ENCODE results near the gene ENTPD6. TPM values are rescaled to one million over a fixed set of nuclear protein-coding genes. Genes with fewer than 3 reads are reported as not detected.

Gene ENTPD6
- total and polyA plus RNA-seq, 5 donors from 2014 or later: 27.2 to 68.0 (median 30.8) TPM

- ATAC-seq (ENCODE audit: low read depth in 2 of 2) (no peak), DNase-seq (no peak)
- Histone ChIP-seq H3K27ac (ENCODE audit: insufficient read depth, low read length, poor library complexity, severe bottlenecking) (no peak overlapping the region), H3K27me3 (ENCODE audit: control insufficient read depth, insufficient read depth, low read length) (no peaks in the 10 kb centered on the region), H3K4me3 (ENCODE audit: low read depth, low read length) (no peak overlapping the region), H3K9me3 (ENCODE audit: control insufficient read depth in 2 of 2, low read length in 2 of 2) (no peaks in the 10 kb centered on the region), H3K4me1 (ENCODE audit: control insufficient read depth, insufficient read depth, low read length, poor library complexity, severe bottlenecking) (peaks cover 22% of the 10 kb centered on the region), H3K36me3 (ENCODE audit: control insufficient read depth, insufficient read depth, low read length) (no peaks in the 10 kb centered on the region)
- H3K27me3 Mint-ChIP-seq: peaks cover 4% of the 10 kb centered on the region
- peaks cover 20 to 71% (median 53%) of the 10 kb centered on the region in 4 donors for H3K4me1 Mint-ChIP-seq
- peak overlapping the region in 2 of 4 donors; percentile 11 to 70 for H3K4me3 Mint-ChIP-seq
- peak overlapping the region in 2 of 3 donors; percentile 1 to 9 for H3K27ac Mint-ChIP-seq
- H3K9me3 Mint-ChIP-seq: peaks cover 0 to 4% (median 0%) of the 10 kb centered on the region in 7 donors
- H3K36me3 Mint-ChIP-seq: peaks cover 8% of the 10 kb centered on the region
Observed at GRCh38 chr20:25198663-25199383, 3.3 kb downstream of the ENTPD6 start.

- Histone ChIP-seq H3K4me3 (ENCODE audit: low read depth, low read length) (no peak overlapping the region), H3K4me1 (ENCODE audit: control insufficient read depth, insufficient read depth, low read length, poor library complexity, severe bottlenecking) (peaks cover 22% of the 10 kb centered on the region), H3K27me3 (ENCODE audit: control insufficient read depth, insufficient read depth, low read length) (no peaks in the 10 kb centered on the region), H3K27ac (ENCODE audit: insufficient read depth, low read length, poor library complexity, severe bottlenecking) (no peak overlapping the region), H3K9me3 (ENCODE audit: control insufficient read depth in 2 of 2, low read length in 2 of 2) (no peaks in the 10 kb centered on the region), H3K36me3 (ENCODE audit: control insufficient read depth, insufficient read depth, low read length) (peaks cover 2% of the 10 kb centered on the region)
- H3K27ac Mint-ChIP-seq: peak overlapping the region; percentile 1 to 84 (median 9)
- peaks cover 0 to 4% (median 0%) of the 10 kb centered on the region in 7 donors for H3K9me3 Mint-ChIP-seq
- no peak for ATAC-seq (ENCODE audit: low read depth in 2 of 2)
- peak overlapping the region in 2 of 4 donors; percentile 16 to 70 for H3K4me3 Mint-ChIP-seq
- H3K4me1 Mint-ChIP-seq: peaks cover 27 to 75% (median 56%) of the 10 kb centered on the region in 4 donors
- peaks cover 4% of the 10 kb centered on the region for H3K27me3 Mint-ChIP-seq
- H3K36me3 Mint-ChIP-seq: peaks cover 8% of the 10 kb centered on the region
- no peak for DNase-seq
Observed at GRCh38 chr20:25199473-25200260, 4.2 kb downstream of the ENTPD6 start.

GRCh38 chr20:25203089-25203488 is 7.6 kb downstream of the ENTPD6 start:
- H3K27me3 ChIP-seq (ENCODE audit: control insufficient read depth, insufficient read depth, low read length): no peaks in the 10 kb centered on the region
- H3K27ac ChIP-seq (ENCODE audit: insufficient read depth, low read length, poor library complexity, severe bottlenecking): no peak overlapping the region
- ATAC-seq (ENCODE audit: low read depth in 2 of 2) (no peak), DNase-seq (no peak)
- H3K36me3 ChIP-seq (ENCODE audit: control insufficient read depth, insufficient read depth, low read length): peaks cover 3% of the 10 kb centered on the region
- H3K9me3 ChIP-seq (ENCODE audit: control insufficient read depth in 2 of 2, low read length in 2 of 2): no peaks in the 10 kb centered on the region
- H3K4me1 Mint-ChIP-seq: peaks cover 27 to 60% (median 44%) of the 10 kb centered on the region in 4 donors
- H3K36me3 Mint-ChIP-seq: peaks cover 12% of the 10 kb centered on the region
- peak overlapping the region in 2 of 3 donors; percentile 4 to 42 for H3K27ac Mint-ChIP-seq
- H3K4me1 ChIP-seq (ENCODE audit: control insufficient read depth, insufficient read depth, low read length, poor library complexity, severe bottlenecking): no peaks in the 10 kb centered on the region
- no peaks in the 10 kb centered on the region for H3K27me3 Mint-ChIP-seq
- H3K4me3 ChIP-seq (ENCODE audit: low read depth, low read length): no peak overlapping the region
- peaks cover 0 to 4% (median 0%) of the 10 kb centered on the region in 7 donors for H3K9me3 Mint-ChIP-seq
- peak overlapping the region in 1 of 4 donors; percentile 65 for H3K4me3 Mint-ChIP-seq

- no peaks in the 10 kb centered on the region for H3K27me3 Mint-ChIP-seq
- Histone ChIP-seq H3K9me3 (ENCODE audit: control insufficient read depth in 2 of 2, low read length in 2 of 2) (no peaks in the 10 kb centered on the region), H3K36me3 (ENCODE audit: control insufficient read depth, insufficient read depth, low read length) (peaks cover 3% of the 10 kb centered on the region), H3K27ac (ENCODE audit: insufficient read depth, low read length, poor library complexity, severe bottlenecking) (no peak overlapping the region), H3K4me1 (ENCODE audit: control insufficient read depth, insufficient read depth, low read length, poor library complexity, severe bottlenecking) (no peaks in the 10 kb centered on the region), H3K27me3 (ENCODE audit: control insufficient read depth, insufficient read depth, low read length) (no peaks in the 10 kb centered on the region), H3K4me3 (ENCODE audit: low read depth, low read length) (no peak overlapping the region)
- H3K9me3 Mint-ChIP-seq: peaks cover 0 to 4% (median 0%) of the 10 kb centered on the region in 7 donors
- peaks cover 27 to 56% (median 41%) of the 10 kb centered on the region in 4 donors for H3K4me1 Mint-ChIP-seq
- H3K27ac Mint-ChIP-seq: peak overlapping the region in 1 of 3 donors; percentile 4
- DNase-seq: no peak
- H3K4me3 Mint-ChIP-seq: peak overlapping the region in 1 of 4 donors; percentile 6
- H3K36me3 Mint-ChIP-seq: peaks cover 12% of the 10 kb centered on the region
- no peak for ATAC-seq (ENCODE audit: low read depth in 2 of 2)
Observed at GRCh38 chr20:25203871-25204320, 8.4 kb downstream of the ENTPD6 start.

- Histone ChIP-seq H3K27me3 (ENCODE audit: control insufficient read depth, insufficient read depth, low read length) (no peaks in the 10 kb centered on the region), H3K27ac (ENCODE audit: insufficient read depth, low read length, poor library complexity, severe bottlenecking) (no peak overlapping the region), H3K36me3 (ENCODE audit: control insufficient read depth, insufficient read depth, low read length) (peaks cover 3% of the 10 kb centered on the region), H3K9me3 (ENCODE audit: control insufficient read depth in 2 of 2, low read length in 2 of 2) (no peaks in the 10 kb centered on the region), H3K4me1 (ENCODE audit: control insufficient read depth, insufficient read depth, low read length, poor library complexity, severe bottlenecking) (no peaks in the 10 kb centered on the region), H3K4me3 (ENCODE audit: low read depth, low read length) (no peak overlapping the region)
- ATAC-seq (ENCODE audit: low read depth in 2 of 2) (no peak), DNase-seq (no peak)
- Mint-ChIP-seq H3K27me3 (no peaks in the 10 kb centered on the region), H3K4me1 (peaks cover 23 to 49% (median 35%) of the 10 kb centered on the region in 4 donors), H3K27ac (peak overlapping the region in 1 of 3 donors; percentile 14), H3K9me3 (peaks cover 0 to 4% (median 0%) of the 10 kb centered on the region in 7 donors), H3K36me3 (peaks cover 12% of the 10 kb centered on the region), H3K4me3 (no peak overlapping the region)
Observed at GRCh38 chr20:25204550-25205276, 9.2 kb downstream of the ENTPD6 start.

- peaks cover 4% of the 10 kb centered on the region for H3K36me3 ChIP-seq (ENCODE audit: control insufficient read depth, insufficient read depth, low read length)
- peak overlapping the region in 1 of 3 donors; percentile 14 for H3K27ac Mint-ChIP-seq
Observed at GRCh38 chr20:25205277-25206062, 10.0 kb downstream of the ENTPD6 start.

GRCh38 chr20:25206063-25206403 is 10.5 kb downstream of the ENTPD6 start:
- no peak for ATAC-seq (ENCODE audit: low read depth in 2 of 2)
- no peaks in the 10 kb centered on the region for H3K27me3 Mint-ChIP-seq
- no peak overlapping the region for H3K27ac ChIP-seq (ENCODE audit: insufficient read depth, low read length, poor library complexity, severe bottlenecking)

More at GRCh38 chr20:25205277-25206062, 10.0 kb downstream of the ENTPD6 start:
- Histone ChIP-seq H3K27me3 (ENCODE audit: control insufficient read depth, insufficient read depth, low read length) (no peaks in the 10 kb centered on the region), H3K9me3 (ENCODE audit: control insufficient read depth in 2 of 2, low read length in 2 of 2) (no peaks in the 10 kb centered on the region), H3K4me3 (ENCODE audit: low read depth, low read length) (no peak overlapping the region), H3K27ac (ENCODE audit: insufficient read depth, low read length, poor library complexity, severe bottlenecking) (no peak overlapping the region), H3K4me1 (ENCODE audit: control insufficient read depth, insufficient read depth, low read length, poor library complexity, severe bottlenecking) (no peaks in the 10 kb centered on the region)
- ATAC-seq (ENCODE audit: low read depth in 2 of 2) (no peak), DNase-seq (no peak)
- Mint-ChIP-seq H3K4me1 (peaks cover 19 to 42% (median 31%) of the 10 kb centered on the region in 4 donors), H3K9me3 (peaks cover 0 to 4% (median 0%) of the 10 kb centered on the region in 7 donors), H3K27me3 (no peaks in the 10 kb centered on the region), H3K36me3 (peaks cover 12% of the 10 kb centered on the region), H3K4me3 (no peak overlapping the region)

More at GRCh38 chr20:25206063-25206403, 10.5 kb downstream of the ENTPD6 start:
- Mint-ChIP-seq H3K9me3 (peaks cover 0 to 4% (median 0%) of the 10 kb centered on the region in 7 donors), H3K36me3 (peaks cover 12% of the 10 kb centered on the region), H3K27ac (no peak overlapping the region), H3K4me3 (no peak overlapping the region), H3K4me1 (peaks cover 19 to 38% (median 26%) of the 10 kb centered on the region in 4 donors)
- DNase-seq: no peak
- H3K4me3 ChIP-seq (ENCODE audit: low read depth, low read length): no peak overlapping the region
- no peaks in the 10 kb centered on the region for H3K9me3 ChIP-seq (ENCODE audit: control insufficient read depth in 2 of 2, low read length in 2 of 2)
- H3K36me3 ChIP-seq (ENCODE audit: control insufficient read depth, insufficient read depth, low read length): peaks cover 9% of the 10 kb centered on the region
- no peaks in the 10 kb centered on the region for H3K27me3 ChIP-seq (ENCODE audit: control insufficient read depth, insufficient read depth, low read length)
- H3K4me1 ChIP-seq (ENCODE audit: control insufficient read depth, insufficient read depth, low read length, poor library complexity, severe bottlenecking): no peaks in the 10 kb centered on the region

All from CD4-positive, CD25-positive, alpha-beta regulatory T cell (primary cell).